ENCODE results near the gene SPIRE1.
"Not testable (repeated sequence)": the region's sequence is repeated elsewhere in the genome, so short reads cannot be mapped to it uniquely, and the experiment has no call there.

Gene SPIRE1

DNA sequence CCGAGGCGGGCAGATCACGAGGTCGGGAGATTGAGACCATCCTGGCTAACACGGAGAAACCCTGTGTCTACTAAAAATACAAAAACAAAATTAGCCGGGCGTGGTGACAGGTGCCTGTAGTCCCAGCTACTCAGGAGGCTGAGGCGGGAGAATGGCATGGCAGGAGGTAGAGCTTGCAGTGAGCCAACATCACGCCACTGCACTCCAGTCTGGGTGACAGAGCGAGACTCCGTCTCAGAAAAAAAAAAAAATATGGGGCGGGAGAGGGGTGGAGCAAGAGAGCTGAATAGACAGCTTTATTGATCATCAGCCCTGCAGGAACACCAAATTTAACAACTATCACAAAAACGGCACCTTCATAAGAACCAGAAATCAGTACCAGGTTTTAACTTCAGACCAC, 106.4 kb downstream of the SPIRE1 start:
- not testable (repeated sequence) for DNase-seq

DNA sequence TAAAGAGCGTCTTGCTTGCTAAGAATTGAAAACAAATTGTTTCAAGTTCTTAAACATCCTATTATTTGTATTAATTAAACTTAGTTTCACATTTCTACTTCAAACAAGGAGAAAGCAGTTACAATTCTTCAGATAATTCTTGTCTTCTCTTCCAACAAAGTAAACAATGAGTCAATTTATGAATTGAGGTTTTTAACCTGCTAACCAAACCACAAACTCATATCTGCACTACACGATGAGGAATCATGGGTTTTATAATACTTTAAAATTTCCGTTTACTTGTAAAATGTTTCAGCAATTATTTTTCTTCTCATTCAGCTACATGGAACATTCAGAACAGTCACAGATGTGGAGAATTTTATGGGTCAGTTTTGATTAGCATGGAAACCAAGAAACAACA, 114.2 kb downstream of the SPIRE1 start:
- no peak for DNase-seq

DNA sequence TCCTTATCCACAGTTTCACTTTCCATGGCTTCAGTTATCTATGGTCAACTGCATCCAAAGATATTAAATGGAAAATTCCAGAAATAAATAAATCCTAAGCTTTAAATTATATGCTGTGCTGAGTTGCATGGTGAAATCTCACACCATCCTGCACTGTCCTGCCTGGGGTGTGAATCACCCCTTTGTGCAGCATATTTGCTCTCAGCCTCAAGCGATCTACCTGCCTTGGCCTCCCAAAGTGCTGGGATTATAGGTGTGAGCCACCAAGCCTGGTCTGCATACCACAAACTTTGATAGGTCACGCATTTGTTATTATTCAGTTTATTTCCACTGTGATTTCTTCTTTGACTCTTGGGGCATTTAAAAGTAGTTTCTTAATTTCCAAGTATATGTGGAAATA, 117.2 kb downstream of the SPIRE1 start:
- no peak for DNase-seq

DNA sequence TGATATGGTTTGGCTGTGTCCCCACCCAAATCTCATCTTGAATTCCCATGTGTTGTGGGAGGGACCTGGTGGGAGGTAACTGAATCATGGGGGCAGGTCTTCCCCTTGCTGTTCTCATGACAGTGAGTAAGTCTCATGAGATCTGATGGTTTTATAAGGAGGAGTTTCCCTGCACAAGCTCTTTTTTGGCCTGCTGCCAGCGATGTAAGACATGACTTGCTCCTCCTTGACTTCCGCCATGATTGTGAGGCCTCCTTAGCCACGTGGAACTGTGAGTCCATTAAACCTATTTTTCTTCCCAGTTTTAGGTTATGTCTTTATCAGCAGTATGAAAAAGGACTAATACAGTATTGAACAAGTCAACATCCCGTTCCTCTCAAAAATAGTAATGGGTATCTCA, 118.7 kb downstream of the SPIRE1 start:
- DNase-seq = not testable (repeated sequence)

DNA sequence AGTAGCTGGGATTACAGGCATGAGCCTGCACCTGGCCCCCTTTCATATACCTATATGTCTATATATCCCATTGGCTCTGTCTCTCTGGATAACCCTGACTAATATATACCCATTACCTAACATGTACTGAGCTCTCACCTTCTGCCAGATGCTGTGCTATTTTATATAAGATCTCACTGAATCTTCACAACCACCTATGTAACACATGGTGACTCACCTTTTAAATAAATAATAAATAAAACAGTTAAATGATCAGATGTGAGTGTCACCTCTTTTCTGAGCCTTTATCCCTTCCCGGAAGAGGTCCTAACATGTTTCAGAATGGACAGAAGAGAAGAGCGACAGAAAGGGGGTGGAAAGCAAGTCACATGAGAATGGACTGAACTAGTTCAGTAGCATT, 123.1 kb downstream of the SPIRE1 start:
- no peak for DNase-seq

DNA sequence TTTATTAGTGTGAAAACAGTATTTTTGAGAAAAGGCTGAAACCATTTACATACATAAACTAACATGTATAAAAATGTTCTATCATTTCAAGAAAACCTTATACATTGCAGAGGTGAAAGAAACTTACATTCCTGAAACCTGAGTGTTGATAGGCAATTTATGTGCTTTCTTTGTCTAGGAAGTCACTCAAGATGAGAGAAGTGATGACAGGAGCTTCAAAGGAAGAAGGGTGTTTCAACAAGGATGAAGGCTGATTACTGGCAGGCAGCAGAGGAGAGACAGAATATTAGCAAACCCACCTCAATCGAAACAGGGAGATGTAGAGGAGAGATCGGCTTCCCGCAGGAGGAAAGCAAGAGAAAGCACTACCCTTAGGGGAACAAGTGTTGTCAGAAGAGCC, 125.2 kb downstream of the SPIRE1 start:
- no peak for DNase-seq

DNA sequence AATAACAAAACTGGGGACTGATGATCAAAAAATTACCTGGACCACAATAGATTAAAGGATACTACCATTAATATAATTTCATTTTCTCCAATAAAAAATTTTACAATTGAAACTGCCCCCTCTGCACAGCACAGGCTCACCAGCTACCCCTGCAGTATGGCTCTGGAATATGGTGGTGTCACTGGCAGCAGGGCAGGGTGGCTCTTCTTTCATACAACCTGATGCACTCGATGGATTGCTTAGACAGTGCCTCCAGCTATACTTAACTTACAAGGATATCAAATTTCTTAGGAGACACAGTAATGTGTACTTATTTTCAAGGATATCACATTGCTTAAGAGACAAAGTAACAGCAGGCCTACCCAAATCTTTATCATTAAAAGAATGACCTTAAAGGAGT, 126.2 kb downstream of the SPIRE1 start:
- no peak for DNase-seq

DNA sequence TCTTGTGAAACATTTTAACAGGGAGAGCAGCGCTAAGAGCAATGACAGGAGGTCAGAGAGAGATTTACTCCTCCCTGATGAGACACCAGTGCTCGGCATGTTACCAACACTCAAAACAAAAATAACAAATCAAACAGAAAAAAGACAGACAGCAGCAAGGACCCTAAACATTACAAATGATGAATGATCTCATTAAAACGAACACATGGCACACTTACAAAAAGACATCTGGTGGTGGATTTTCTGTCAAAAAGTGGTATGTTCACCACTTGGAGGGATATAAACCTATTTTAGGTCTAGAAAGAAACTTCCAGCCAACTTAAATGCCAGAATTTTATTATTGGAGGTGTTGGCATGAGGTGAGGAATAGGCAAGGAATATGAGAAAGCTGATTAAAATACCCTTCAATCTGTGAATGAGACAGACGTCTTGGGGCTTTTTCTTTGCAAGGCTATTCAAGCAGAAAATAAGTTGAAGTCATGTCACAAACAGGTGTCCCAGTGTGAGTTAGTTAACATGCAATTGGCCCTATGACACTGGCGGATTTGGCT, 137.4 kb downstream of the SPIRE1 start:
- DNase-seq = no peak

DNA sequence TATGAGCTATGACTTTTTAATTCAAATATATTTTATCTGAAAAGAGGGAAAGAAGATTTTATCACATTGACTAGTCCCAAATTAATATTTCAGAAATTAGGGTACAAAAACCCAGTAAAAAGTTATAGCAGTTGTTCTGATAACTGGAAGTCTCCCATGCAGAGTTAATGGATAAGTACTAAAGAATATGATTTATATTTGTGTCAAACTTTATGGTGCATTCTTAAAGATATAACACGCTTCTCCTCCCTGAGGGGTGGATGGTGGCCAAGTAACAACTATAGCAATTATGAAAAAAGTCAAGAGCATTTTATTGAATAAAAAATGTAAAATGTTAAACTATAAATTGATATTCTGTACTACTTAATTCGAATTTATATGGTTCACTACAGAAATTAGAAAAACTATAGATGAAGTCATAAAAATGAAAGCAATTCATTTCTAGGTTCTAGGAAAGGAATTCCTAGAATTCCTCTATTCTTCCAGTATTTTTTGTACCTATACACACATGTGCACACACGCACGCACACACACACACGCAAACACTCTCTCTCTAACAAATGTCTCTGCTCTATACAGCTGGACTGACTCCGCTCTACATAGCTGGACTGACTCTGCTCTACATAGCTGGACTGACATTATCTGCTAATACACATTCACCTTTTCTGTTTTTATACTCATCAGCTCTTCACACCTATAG, 138.9 kb downstream of the SPIRE1 start:
- DNase-seq = no peak

DNA sequence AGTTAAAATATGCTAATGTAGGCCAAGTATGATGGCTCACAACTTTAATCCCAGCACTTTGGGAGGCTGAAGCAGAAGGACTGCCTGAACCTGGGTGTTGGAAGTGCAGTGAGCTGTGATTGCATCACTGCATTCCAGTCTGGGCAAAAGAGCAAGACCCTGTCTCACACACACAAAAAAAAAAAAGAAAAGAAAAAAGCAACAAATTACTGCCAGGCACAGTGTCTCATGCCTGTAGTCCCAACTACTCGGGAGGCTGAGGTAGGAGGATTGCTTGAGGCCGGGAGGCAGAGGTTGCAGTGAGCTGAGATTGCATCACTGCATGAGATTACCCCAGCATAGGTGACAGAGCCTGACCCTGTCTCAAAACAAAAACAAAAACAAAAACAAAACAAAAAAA, 139.6 kb downstream of the SPIRE1 start:
- DNase-seq = no peak

DNA sequence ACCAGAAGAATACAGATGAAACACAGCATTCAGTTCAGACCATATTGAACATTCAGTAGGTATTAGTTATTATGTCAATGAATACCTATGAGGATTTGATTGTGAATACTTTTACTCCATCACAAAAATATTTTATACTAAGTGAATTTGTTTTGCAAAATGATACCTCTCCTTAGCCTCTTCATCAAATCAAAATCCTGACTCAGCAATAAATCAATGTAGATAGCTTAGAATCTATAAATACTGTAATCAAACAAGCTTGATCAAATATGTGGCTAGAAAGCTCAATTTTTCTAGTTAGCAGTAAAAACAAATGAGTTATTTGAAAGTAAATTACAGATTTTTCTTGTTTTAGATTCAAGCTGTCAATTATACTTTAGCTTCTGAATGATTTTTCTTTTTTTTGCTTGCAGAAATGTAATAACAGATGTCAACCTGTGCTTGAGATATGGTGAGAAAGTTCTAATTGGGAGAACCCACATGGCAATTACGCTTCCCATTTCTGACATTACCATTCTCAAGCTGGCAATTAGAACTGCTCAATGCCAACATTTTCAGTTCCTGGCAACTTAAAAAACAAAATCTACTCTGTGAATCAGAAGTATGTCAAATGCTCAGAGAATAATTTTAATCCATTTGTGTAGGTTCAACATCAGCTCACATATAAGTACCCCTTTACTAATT, 140.6 kb downstream of the SPIRE1 start:
- no peak for DNase-seq

DNA sequence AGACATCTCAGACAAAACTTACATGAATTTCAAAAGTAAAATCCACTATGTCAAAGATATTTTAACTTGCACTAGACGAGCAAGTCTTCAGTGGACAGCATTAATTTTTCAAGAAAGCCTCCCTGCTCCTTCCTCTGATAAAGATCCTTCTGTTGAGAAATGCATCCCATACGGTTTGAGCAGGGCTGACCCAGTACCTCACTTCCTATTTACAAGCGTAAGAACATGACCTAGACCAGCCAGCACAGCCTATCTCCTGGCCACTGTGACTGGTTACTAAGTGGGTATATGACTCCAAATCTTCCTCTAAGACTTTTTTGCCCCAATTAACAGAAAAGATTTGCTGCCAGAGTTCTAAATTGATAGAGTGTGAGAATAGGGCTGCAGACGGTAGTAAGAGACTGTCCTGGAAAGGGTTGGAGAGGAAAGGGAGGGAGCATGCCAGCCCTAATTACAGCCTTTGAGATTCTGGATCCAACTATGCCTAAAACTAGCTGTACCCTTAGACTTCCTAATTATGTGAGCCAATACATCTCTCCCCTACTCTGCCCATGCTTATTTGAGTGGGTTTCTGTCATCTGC, 141.8 kb downstream of the SPIRE1 start:
- no peak for DNase-seq

DNA sequence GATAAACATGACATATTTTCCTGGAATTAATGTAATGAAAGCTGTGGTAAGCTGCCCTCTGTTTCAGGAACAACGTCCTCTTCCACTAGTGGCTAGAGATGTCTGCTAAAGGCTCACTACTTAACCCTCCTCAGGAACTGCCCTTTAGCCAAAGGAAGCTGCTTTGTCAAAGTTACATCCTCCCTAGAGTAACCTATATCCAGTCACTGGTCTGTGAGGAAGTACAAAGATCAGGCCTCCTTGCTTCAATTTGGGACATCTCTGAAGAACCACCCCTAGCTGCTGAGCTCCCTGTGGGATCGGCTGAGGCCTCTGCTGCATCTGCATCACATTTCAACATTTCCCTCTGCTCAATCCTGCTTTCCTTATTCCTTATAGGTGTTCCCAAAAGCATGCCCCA, 142.4 kb downstream of the SPIRE1 start:
- DNase-seq = no peak

DNA sequence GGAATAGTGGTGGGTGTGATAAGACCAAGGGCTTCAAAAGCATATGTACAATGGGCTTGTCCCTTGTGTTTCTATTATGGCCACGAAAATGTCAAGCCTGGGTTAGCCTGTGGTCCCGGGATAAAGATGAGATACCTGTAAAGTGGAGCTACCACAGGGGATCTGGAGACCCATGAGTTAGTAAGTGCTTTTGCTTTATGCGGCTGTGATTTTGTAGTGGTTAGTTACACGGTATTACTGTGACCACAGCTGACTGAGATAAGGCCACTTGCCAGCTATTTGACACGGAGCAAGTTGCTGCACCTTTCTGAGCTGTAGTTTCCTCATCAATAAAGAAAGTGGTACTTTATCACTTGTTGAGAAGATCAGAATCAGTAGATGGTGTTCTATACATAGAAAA, 150.9 kb downstream of the SPIRE1 start:
- no peak for DNase-seq

DNA sequence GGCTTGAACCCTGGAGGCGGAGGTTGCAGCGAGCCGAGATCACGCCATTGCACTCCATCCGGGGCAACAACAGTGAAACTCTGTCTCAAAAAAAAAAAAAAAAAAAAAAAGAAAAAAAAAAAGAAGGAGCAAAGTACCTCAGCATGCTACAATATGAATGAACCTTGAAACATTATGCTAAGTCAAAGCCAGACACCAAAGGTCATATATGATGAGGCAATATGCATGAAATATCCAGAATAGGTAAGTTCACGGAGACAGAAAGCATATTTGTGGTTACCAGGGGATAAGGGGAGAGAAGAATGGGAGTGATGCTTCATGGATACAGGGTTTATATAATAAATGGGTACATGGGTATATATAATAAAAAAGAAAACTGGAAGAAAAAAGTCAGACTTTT, 156.9 kb downstream of the SPIRE1 start:
- no peak for DNase-seq

DNA sequence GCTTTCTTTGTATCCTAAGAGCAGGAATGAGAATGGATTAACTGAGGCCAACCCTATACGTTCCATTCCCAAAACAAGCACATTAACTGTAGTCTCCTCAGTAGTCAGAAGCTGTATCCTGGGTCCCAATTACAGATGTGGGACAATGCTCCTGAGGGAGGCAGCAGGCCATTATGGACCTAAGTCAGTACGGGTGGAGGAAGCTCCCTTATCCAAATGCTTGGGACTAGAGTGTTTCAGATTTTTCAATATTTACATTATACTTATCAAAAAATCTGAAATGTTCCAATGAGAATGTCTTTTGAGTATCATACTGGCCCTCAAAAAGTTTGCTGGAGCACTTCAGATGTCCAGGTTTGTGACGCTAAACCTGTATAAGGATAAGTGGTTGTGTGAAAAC, 160.1 kb downstream of the SPIRE1 start:
- DNase-seq = no peak

DNA sequence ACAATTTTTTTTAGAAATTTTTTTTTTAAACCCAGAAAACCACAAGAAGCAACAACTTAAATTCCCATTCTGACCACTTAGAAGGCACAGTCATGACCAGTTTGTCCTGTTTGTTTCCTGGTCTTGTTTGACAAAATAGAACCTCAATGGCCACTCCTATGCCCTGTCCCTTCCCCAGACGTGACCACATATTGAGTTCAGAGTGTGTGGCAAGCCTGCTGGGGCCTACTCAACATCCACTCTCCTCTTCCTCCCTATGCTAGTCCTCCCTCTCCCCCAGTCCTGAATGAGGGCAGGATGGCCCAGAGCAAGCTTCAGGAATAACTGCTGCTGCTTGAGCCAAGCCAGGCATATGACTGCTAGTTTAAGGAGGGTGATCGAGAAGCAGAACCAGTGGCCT, 160.6 kb downstream of the SPIRE1 start:
- no peak for DNase-seq

DNA sequence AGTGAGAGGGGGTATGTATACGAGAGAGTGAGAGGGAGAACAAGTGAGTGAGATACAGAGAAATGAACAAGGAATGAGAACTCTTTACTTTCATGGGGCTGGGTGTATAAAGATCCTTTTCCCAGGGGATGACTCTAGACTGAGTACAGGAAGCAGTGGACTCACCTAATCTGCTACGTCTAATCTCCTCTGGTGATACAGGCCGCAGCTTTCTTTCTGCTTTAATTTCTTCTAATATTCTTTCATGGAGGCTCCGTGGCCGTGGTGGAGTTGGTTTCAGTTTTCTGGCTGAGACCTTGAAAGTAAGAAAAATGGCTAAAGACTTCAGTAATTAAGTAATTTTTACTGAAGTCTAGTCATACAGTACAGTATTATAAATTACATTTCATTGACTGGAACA, 165.0 kb downstream of the SPIRE1 start:
- no peak for DNase-seq

DNA sequence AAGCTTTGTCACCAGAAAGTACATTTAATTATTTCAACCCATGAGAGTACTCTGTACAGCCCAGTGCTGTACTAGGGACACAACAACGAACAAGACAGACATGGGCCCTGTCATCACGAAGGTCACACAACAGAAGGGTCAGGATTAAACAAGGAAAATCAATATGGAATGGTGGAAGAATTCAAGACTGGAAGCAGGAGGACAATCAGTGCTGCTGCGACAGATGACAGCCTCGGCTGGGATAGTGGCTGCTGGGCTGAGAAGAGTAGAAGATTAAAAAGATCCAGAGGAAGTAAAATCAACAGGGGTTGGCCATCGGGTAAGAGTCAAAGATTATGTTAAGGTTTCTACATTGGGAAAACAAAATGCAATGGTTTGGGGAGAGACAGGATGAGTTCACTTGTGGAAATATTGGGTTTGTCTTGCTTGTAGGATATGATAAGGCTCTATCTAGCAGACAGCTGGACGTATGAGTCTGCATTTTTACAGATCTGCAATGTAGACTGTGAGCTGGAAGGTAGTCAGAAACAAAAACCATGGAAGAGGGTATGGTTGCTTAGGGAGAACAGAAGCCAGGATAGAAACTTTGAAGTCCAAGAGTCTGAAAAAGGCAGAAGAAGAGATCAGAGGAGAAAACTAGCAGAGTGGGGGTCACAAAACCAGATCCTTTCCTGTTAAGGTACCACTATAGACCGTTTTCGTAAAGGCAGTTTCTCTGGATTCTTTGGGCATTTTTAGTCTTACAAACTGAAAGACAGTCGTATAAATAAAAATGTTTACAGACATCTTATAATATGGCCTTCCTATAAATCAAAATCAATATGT, 166.1 kb downstream of the SPIRE1 start:
- no peak for DNase-seq

DNA sequence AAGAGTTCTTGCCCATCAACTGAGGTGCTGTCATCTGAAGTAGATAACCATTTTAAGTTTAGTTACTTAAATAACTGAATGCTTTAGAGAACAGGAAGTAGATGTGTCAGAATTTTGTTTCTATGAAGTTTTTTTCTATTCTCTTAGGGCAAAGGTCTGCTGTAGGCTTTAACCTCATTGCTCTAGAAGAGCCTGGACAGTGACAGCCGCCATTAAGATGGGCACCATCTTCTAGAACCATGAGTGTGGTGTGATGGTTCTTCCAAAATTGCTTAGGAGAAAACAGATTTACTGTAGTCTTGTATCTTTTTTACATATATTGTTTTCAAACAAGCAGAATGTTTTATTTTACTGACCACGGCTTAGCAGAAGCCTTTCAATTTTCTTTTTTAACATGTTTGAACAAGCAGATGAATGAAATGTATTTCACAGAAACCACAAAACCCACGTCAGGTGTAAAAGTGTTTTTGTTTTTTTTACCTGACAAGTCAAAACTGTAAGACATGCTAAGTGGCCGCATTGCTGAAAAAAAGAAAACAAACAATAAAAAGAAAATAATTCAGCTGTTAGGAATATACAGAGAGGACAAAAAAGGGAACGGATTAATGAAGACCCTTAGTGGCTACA, 172.3 kb downstream of the SPIRE1 start:
- DNase-seq = no peak

DNA sequence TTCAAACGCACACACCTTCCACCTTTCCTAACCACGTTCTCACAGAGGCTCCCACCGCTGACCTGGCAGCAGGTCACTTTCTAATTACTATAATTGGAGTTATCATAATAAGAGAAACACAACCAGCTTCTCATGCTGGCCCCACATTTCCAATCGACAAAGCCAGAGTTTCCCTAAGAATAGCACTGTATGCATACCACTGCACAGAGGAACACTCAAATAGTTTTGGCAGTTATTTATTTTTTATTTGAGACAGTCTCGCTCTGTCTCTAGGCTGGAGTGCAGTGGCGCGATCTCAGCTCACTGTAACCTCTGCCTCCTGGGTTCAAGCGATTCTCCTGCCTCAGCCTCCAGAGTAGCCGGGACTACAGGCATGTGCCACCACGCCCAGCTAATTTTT, 176.0 kb downstream of the SPIRE1 start:
- not testable (repeated sequence) for DNase-seq

DNA sequence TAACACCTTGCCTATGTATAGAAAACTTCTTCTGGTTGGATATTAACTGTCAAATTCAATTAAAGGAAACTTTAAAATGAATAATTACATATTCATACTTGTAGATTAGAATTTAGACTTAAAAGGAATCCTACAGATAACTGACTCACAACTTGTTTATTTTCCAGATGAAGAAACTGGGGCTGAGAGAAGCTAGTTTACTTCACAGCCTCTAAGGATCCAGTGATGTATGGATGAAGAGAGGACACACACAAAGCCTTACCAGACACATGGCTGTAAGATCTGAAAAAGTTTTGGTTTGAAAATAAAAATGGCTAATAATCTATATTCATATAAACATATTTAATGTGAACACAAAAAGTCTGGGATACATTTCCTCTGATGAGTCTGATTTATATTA, 177.9 kb downstream of the SPIRE1 start:
- DNase-seq = no peak

DNA sequence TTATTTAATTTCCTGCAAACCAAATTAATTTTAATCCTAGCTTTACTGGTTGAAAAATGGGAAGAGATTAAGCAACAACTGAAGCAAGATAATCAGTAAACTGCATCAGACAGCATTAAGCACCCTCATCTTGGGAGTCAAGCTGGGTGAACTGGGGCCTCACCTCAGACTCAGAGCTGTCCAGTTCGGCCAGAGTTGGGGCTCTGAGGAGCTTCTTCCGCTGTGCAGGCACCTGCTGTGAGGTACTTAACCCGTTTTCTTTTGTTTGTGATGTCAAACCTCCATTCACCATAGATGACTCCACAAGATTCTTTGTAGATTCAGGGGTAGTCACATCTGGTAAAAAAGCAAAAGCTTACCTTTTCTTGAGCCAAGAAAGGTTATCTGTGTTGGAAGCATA, 178.4 kb downstream of the SPIRE1 start:
- DNase-seq = no peak
